GM21529 (cell line): ENCODE measurements around the gene ANKIB1.
A peak's percentile ranks its signal among the peaks of the same experiment; 100 is the strongest.
"Not testable (repeated sequence)": the region's sequence is repeated elsewhere in the genome, so short reads cannot be mapped to it uniquely, and the experiment has no call there.

ENCODE experiments used
- ATAC-seq: cut with Tn5 transposase; IDR thresholded peaks from one replicate; pipeline ENCODE4 v1.9.1; 2021; ENCODE audit not compliant: unreplicated experiment

ANKIB1 gene

GRCh38 chr7:92245487-92246359, at the start of gene ANKIB1, which contains the start of gene KRIT1:
TSS of gene ANKIB1 (plus strand) at chr7:92245974. CDS start at chr7:92294979, 49,005 bp downstream.
TSS of gene KRIT1 (minus strand) at chr7:92245914. CDS start at chr7:92242135, 3,779 bp downstream.
- ATAC-seq, result peak; percentile 83

- no peak for ATAC-seq
Measured at GRCh38 chr7:92200791-92201190, 45.0 kb upstream of the ANKIB1 start.

GRCh38 chr7:92205987-92206386, 39.8 kb upstream of the ANKIB1 start:
- no peak for ATAC-seq

- ATAC-seq, result no peak
Measured at GRCh38 chr7:92206672-92207071, 39.1 kb upstream of the ANKIB1 start.

- no peak for ATAC-seq
Measured at GRCh38 chr7:92221766-92222165, 24.0 kb upstream of the ANKIB1 start.

GRCh38 chr7:92226981-92227380, 18.8 kb upstream of the ANKIB1 start:
- no peak for ATAC-seq

GRCh38 chr7:92228100-92228499, 17.7 kb upstream of the ANKIB1 start:
- ATAC-seq, result no peak

- no peak for ATAC-seq
Measured at GRCh38 chr7:92228742-92229141, 17.0 kb upstream of the ANKIB1 start.

GRCh38 chr7:92230547-92230946, 15.2 kb upstream of the ANKIB1 start:
- no peak for ATAC-seq

- no peak for ATAC-seq
Measured at GRCh38 chr7:92242972-92243371, 2.8 kb upstream of the ANKIB1 start.

GRCh38 chr7:92244808-92245486, 827 bp upstream of the ANKIB1 start:
- ATAC-seq, result peak; percentile 2

GRCh38 chr7:92246360-92247101, 757 bp downstream of the ANKIB1 start:
- peak; percentile 28 for ATAC-seq

GRCh38 chr7:92250603-92251002, 4.8 kb downstream of the ANKIB1 start:
- no peak for ATAC-seq

- no peak for ATAC-seq
Measured at GRCh38 chr7:92251181-92251580, 5.4 kb downstream of the ANKIB1 start.

GRCh38 chr7:92253251-92253650, 7.5 kb downstream of the ANKIB1 start:
- no peak for ATAC-seq

- ATAC-seq, result not testable (repeated sequence)
Measured at GRCh38 chr7:92254800-92255199, 9.0 kb downstream of the ANKIB1 start.

GRCh38 chr7:92255308-92255707, 9.5 kb downstream of the ANKIB1 start:
- no peak for ATAC-seq

GRCh38 chr7:92259062-92259461, 13.3 kb downstream of the ANKIB1 start:
- ATAC-seq, result no peak

GRCh38 chr7:92259610-92260247, 14.0 kb downstream of the ANKIB1 start:
- no peak for ATAC-seq

- no peak for ATAC-seq
Measured at GRCh38 chr7:92260248-92260781, 14.5 kb downstream of the ANKIB1 start.
